Epithelial cell of esophagus (primary cell): ENCODE results near the gene GPR160.

Source experiments
- DNase-seq: peaks from one replicate; pipeline ENCODE4 v3.0.0; 2010; ENCODE audit warnings: low read depth
- H3K4me3 ChIP-seq: 2 replicates; pipeline ENCODE4 v1.5.1; 2011; ENCODE audit warnings: mild to moderate bottlenecking, low read length, control low read depth
- CTCF ChIP-seq: IDR thresholded peaks from 2 replicates; pipeline ENCODE4 v1.5.1; 2011; ENCODE audit warnings: low read depth, mild to moderate bottlenecking, low read length, control low read depth, inconsistent platforms; ENCODE audit not compliant: insufficient read depth; ENCODE audit errors: missing control alignments

GPR160 gene

GRCh38 chr3:170044795-170045244 lies 7.0 kb downstream of the GPR160 start:
- DNase-seq: no peak
- no peak overlapping the region for H3K4me3 ChIP-seq
- TF ChIP-seq CTCF: no peak

- no peak overlapping the region for H3K4me3 ChIP-seq
- DNase-seq: no peak
- no peak for TF ChIP-seq CTCF
Observed at GRCh38 chr3:170046269-170047132, 8.7 kb downstream of the GPR160 start.

- H3K4me3 ChIP-seq: no peak overlapping the region
- TF ChIP-seq CTCF: no peak
- no peak for DNase-seq
Observed at GRCh38 chr3:170047133-170047404, 9.3 kb downstream of the GPR160 start.

- no peak overlapping the region for H3K4me3 ChIP-seq
- TF ChIP-seq CTCF: no peak
- peak; percentile 33 for DNase-seq
Observed at GRCh38 chr3:170049146-170050000, 11.6 kb downstream of the GPR160 start.

GRCh38 chr3:170050753-170051152 lies 13.0 kb downstream of the GPR160 start:
- no peak for TF ChIP-seq CTCF
- no peak for DNase-seq
- no peak overlapping the region for H3K4me3 ChIP-seq

- no peak for TF ChIP-seq CTCF
- no peak overlapping the region for H3K4me3 ChIP-seq
- no peak for DNase-seq
Observed at GRCh38 chr3:170052398-170052797, 14.6 kb downstream of the GPR160 start.
